SW480 (cell line): Measurements from ENCODE around the gene FUT9.

Experiments
- DNase-seq: peaks from one replicate; pipeline ENCODE4 v3.0.0-alpha.2; 2016; ENCODE audit warnings: low spot score

Gene FUT9

DNA sequence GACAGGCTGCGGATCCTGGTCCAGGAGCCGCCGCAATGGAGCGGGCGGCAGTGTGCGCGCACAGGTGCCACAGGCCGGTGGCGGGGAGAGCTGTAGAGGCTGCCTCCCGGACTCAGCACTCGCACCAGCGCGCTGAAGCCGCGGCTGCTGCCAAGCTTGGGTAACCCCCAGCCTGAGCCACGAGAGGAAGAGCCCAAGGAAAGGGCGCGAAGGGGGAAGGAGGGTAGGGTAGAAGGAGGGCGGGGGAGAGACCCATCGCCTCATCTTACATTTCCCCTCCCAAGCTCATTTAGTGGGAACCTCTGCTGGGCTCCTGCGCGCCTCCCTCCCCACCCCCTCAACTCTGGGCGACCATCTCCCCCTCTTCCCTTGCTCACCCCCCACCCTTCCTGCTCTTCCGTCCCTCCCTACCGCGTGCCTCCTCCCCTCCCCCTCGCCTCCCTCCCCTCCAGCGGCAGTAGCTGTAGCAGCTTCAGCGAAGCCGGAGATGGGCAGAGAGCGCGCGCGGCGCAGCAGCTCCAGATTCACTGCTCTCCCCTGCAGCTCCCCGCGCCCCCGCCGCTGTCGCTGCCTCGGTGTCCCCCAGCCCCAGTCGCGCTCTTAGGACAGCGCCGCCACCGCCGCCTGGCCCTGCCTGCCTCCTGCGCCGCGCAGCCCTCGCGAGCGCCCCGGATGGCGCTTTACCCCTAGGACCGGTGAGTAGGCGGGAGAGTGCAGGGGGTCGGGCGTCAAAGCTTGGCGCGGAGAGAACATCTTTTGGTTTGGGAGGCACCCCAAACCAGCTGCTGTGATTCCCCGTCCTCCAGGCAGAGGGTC lies at the start of gene FUT9:
TSS of gene FUT9 (plus strand) at position 457 of the 816 bp plus-strand sequence. CDS start 187,182 bp downstream, outside the sequence.
- no peak for DNase-seq

DNA sequence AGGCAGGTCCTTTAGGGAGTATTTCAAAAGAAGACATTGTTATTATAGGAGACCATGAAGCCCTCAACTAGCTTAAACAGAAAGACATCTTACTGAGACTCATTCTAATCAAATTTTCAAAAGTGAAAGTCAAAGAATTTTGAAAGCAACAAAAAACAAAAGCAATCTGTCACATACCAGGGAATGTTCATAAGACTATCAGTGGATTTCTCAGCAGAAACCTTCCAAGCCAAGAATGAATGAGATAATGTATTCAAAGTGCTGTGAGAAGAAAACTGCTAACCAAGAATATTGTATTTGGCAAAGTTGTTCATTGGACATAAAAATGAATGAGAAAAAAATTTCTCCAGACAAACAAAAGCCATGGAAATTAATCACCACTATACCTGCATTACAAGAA lies 48.2 kb upstream of the FUT9 start:
- DNase-seq = no peak

DNA sequence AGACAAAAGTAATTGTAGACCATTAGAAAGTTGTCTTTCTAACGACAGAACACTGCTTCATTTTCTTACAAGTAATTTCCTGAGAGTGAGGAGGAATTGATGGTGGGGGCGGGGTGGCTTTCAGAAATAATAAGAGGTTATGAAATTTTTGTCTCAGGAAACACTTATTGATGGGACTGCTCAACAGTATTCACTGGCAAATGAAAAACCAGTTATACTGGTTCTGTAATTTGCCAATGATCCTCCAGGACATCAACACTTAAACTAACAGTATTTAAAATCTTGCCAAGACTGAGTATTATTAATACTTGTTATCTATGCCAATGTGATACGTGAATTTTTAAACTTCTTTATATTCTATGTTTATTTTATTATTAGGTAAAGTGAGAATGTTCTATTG lies 41.8 kb upstream of the FUT9 start:
- DNase-seq = no peak

DNA sequence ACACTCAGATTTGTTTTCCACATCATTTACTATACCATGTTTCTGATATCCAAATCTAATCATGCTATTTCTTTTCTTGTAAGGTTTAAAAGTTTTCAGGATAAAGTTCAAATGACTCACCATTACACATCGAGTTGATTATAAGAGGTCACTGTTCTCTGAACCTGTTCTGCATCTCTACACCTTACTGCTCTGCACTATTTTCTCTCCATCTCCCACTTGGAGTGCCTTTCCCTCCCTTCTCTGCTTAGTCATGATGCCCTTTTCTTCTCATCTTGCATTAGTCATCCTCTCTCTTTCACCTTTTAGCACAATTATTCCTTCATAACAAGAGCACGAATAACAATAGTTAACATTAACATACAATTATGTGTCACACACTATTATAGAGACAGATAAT lies 37.5 kb upstream of the FUT9 start:
- DNase-seq = peak; percentile 14

DNA sequence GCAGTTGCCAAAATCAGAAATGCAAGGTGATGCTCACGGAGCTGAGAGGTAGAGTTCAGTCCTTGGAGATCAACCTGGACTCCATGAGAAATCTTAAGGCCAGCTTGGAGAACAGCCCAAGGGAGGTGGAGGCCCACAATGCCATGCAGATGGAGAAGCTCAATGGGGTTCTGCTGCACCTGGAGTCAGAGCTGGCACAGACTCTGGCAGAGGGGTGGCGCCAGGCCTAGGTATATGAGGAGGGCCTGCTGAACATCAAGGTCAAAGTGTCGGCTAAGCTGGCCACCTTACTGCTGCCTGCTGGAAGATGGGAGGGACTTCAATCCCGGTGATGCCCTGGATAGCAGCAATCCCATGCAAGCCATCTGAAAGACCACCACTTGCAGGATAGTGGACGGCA lies 23.9 kb upstream of the FUT9 start:
- DNase-seq = no peak

DNA sequence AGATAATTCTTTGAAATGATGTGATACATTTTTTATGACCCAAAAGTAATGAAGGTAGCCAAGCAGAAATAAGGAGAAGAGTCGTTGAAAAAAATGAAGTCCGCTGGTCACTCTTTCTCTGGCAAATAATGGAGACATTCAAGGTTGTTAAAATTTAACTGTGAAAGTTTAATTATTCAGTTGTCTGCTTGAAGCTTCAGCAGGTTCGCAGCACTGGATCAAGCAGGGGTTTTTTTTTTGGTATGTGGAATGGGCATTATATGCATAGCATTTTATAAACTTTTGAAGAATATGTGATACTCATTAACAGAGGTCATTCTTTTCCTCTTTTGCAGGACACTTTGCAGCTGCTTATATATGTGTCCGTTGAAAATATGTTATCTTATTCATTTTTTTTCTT lies 21.6 kb upstream of the FUT9 start:
- DNase-seq = no peak

DNA sequence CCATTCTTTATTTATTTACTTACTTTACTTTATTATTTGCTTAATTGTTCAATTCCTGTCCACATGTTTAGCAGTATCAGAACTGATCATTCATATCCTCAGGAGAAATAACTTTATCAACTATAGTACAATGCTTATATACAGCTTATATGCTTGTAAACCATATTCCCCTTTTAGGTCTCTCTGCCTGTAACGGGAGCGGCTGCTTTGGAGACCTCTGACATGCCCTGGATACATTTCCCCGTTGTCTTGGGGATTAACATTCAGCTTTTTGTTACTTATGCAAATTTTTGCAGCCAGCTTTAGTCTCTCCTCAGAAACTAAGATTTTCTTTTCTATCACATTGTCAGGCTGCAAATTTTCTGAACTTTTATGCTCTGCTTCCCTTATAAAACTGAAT lies 17.6 kb upstream of the FUT9 start:
- no peak for DNase-seq

DNA sequence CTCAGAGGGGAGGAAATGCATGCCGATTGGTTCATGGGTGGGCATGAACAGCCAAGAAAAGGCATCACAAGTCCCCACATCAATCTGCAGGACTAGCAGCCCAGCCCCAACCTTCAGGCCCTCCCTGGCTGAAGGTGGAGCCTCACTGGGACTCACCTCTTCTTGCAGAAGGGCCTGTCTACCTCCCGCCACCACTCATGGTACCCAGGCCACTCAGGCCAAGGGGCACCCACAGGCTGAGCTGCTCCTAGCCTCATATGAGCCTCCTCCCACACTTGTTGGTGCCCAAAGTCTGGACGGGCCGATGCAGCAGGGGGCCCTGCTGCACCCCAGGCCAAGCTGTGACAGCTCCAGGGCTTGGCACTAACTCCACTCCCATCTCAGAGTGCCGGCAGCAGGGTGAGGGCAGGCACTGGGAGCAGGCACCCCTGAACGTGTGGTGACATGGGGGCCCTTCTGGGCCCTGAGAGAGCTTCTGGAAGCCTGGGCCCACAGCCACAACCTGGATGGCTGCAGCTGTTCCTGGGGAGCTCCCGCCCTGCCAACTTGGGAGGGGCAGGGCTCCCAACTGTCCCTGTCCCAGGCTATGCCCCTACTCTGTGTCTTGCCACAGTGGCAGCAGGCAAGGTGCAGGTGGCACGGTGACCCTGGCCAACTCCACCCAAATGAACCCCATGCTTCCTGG lies 13.7 kb upstream of the FUT9 start:
- DNase-seq = no peak

DNA sequence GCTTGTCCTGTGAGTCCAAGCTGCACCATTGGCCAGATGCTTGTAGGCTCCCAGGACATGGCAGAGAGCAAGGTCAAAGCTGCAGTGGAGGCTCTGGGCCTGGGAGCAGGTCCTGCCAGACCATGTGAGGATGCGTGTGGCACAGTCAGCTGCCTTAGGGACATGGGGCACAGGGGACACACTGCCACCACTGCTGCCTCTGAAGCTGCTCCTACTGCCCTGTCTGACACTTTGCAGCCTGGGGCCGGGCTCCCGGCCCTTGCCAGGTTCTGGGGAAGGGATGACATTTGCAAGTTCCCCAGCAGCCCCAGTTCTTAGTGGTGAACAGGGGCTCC lies 13.2 kb upstream of the FUT9 start:
- no peak for DNase-seq

DNA sequence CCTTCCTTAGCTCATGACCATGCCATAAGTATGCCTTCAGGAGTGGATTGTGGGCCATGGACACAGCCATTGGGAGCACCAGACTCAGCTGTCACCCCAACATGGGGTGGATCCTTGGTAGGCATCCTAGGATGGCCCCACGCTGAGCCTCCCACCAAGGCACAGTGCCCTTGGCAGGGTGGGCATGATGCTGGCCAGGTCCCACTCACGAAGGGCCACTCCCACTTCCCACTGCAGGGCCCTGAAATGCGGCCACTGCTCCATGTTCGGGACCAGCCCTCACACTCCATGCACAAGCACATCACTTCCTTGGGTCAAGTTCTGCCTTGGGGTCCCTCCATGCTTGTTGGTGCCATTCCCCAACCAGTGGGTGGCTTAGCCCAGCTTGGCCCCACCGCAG lies 12.9 kb upstream of the FUT9 start:
- DNase-seq = no peak

DNA sequence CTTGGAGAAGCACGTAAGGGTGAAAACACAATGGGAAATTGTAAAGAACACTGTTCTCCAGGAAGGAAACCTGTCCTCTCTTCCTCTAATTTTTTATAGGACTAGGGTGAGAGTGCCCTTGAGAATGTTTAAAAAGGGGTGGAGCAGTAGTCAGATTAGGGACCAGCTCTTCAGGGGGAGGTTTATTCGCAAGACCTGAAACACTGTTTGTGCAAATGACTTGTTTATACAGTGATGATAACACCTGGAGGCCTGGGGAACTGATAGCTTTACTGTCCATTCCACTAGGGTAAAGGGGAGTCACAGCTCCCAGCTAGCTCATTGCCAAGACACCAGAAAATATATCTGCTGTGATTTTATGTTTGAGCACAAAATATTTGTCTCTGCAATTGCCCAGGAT lies 8.1 kb upstream of the FUT9 start:
- DNase-seq = no peak

DNA sequence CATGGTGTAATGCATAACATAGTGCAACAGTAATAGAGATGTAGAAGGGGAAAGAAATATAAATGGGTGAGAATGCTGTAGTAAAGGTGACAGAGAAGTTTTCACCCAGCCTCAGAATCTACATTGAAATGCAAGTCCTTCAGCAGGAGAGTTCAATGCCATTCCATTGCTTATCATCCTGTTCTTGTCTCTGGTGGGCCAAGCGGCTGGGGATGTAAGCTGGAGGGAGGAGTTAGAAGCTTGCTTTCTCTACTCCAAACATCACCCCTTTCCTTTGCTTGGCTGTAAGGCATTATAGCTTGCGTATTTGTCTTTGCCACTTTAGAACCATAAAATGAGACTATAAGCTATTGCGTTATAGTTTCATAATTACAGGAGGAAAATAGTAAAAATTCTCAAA lies 2.2 kb upstream of the FUT9 start:
- DNase-seq = no peak

DNA sequence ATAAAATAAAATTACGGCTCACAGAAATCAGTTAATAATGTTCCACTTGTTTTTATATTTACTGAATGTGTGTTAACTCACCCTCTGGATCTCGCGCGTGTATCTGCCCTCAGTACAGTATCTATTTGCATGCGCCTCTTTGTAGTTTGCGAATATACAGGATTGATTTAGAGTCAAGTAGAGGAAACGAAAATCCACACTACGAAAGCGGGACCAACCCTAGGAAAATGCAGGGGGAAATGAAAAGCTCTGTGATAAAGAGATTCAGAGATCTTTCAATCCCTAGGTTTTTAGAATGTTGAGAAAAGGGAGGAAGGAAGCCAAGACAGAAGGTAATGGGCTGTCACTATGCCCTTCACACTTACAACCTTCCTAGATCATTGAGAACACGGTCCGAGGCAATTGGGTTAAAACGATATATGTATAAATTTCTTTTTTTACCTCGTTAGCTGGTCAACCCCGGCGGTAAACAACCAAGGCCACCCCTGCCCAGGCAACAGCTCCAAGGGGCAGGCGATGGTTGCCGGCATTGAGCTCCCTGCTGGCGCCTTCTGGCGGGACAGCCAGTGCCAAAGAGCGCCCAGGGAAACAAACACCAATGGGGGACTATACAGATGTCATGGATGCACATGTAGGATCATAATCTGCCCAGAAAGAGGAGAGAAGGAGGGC lies 792 bp upstream of the FUT9 start:
- no peak for DNase-seq

DNA sequence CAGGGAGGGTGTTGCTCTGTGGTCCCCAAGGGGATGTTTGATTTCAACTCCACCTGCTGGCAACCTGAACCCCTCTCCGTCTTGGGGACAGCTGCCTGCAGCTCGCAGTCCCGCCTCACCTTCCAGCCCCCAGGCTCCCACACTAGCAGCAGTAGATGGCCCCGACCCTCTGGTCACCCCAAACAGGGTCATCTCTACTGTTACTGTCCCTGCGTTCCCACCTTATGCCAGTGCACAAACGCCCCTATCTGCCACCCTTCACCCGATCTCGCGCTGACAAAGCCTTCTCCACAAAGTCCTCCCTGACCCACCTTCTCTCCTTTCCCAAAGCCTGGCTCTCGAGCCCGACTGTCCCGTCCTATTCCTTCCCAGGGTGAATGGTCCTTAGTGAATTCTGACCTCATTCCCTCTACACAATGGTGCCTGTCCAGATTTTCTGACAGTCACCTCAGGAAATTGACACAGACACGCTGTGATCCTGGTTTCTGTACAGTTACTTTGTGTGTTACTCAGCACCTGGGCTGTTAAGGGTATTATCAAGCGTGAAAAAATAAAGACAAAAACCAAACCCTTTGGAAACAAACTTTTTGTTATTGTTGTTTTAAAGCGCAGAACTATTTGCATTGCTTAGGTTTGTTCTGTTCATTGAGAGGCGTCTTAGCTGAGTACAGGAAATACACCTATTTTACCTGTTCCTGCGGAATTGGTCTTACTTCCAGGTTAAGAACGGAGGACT lies 728 bp downstream of the FUT9 start:
- no peak for DNase-seq

DNA sequence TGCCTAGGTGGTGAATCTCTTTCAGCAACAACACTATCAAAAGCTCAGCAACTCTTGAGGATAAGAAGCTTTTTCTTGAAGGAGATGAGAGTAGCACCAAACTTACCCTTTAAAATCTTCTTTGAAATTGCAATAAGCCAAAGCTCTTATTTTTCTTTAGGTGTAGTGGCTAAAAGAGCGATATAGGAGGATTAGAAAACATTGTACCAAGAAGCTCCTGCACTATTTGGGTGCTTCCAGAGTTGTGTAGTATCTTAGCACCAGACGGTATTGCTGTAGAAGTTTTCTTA lies 1.2 kb downstream of the FUT9 start:
- DNase-seq = no peak

DNA sequence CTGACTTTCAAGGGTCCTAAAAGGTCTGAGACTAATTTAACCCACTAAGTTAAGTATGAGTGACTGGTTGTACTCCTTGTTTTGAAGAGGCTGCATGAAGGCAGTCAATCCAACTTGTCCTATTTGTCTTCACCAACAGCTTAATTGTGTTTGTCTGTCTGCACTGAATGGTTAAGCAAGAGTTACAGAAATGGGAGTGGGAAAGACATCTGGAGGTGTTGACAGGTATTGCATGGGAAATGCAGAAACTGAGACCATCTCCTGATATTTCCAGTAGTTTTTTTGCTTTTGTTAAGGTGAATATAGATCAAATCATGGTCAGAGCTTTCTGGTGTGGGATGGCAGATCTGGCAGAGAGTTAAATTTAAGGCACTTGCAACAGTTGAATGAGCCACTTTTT lies 6.5 kb downstream of the FUT9 start:
- DNase-seq = no peak

DNA sequence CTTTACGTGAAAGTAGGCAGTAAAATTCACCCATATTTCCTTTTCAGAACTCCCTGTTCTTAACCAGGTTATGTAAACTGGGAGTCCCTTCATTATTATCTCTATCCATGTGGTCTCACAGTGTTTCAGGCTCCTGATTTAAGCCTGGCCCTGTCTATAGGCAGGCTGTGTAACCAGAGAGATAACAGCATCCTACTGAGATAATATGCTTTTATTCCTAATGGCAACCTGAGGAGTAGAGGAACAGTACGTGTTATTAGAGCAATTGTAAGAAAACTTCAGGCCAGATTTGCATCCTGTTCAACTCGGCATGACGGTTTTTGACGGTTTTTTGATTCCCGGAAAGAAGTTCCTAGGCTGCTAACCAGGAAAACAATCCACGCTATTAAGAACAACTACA lies 16.9 kb downstream of the FUT9 start:
- no peak for DNase-seq

DNA sequence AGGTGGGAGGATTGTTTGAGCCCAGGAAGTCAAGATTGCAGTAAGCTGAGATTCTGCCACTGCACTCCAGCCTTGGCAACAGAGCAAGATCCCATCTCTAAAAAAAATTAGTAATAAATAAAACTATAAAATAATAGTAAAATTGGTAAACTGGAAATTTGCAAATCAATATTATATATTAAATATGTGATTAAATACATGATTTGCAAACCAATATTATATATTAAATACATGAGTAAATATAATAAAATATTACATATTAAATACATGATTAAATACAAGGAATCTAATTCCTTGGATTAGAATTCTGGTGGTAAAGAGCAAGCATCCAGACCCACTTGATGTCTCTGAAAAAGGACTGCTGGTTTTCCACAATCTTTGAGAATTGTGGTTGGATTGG lies 35.8 kb downstream of the FUT9 start:
- DNase-seq = no peak

DNA sequence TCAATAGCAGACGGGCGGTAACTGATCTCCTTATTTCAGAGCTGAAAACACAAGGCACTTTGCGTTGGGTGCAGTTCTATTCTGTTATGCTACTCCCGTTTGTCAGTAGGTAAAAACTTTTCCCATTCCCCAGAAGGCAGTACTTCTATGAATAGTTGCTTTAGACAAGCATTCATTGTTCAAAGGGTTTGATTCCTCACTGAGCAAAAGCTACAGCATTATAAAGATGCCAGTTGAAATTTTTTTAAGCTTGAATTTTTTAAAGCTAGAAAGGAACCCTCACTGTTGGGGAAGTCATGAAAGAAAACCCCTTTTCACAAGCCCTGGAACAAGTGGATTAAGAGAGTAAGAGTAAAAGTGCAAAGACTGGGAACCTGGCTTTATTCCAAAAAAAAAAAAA lies 42.3 kb downstream of the FUT9 start:
- no peak for DNase-seq

DNA sequence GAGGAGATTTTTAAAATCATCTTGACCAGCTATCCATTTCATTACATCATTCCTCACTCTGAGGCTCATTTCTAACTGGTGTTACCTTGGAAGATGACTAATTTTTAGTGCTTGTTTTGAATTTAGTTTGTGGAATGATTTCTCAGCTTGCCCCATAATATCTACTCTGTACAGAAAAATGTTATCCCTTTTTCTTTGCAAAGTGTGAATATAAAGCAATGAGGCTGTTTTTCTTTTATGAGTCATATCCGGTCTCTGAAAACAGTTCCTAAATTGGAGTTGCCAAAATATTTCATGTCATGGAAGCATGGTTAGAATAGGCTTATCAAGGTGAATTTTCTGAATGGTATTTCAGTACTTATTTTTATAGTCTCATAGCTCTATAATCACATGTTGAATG lies 43.8 kb downstream of the FUT9 start:
- DNase-seq = no peak

DNA sequence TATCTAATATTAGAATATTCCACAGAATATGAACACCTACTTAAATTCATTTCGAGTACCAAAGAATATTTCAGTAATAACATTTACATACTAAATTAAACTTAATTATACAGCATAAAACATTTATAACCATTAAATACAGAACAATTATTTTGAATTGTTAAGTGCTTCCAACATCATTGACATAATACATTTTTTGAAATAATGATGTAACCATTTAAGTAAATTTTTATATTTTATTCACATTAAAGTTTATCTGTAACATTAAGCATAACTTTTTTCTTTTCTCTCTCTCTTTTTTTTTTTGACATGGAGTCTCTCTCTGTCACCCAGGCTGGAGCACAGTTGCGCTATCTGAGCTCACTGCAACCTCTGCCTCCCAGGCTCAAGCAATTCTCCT lies 44.5 kb downstream of the FUT9 start:
- no peak for DNase-seq

DNA sequence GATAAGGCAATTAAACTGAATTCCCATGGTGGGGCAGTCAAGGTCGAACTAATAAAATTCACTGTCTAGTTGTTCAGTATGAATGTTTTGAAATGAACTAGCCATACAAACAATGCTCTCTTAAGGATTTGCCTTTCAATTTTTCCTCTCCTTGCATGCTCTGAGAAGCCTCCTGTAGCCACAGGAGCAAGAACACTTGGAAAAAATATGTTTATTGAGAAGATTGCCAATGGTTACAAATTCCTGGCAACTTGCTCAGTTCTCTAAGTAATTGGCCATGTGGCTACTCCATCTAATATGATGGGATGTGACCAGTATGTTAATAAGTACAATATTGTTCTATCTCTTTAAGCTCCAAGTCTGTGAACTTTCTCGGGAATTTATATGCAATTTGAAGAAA lies 49.4 kb downstream of the FUT9 start:
- no peak for DNase-seq

DNA sequence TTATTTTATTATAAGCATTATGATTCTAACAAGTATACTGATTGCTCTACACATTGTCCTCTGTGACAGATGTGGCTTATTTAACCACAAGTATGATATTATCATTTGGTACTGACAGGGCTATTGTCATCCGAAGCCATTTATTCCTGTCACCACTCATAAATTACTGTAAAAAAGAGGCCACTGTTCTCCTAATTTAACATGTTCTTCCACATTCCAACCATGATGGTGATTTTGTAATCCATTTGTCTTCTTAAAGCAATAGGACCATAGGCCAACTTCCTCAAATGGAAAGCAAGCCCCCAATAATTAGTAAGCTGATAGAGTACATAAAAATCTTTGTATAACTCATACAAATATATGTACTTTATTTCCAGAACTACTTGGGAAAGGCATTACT lies 50.6 kb downstream of the FUT9 start:
- DNase-seq = peak; percentile 3
